Transverse colon (tissue), 4 donors: Measurements from ENCODE around the gene CDKAL1. TPM values are rescaled to one million over a fixed set of nuclear protein-coding genes. Genes with fewer than 3 reads are reported as not detected.

Experiments used
- DNase-seq: peaks from one replicate; pipeline ENCODE4 v3.0.0-alpha.2; 2019
- H3K27ac ChIP-seq, 4 donors: fragments of 200-600 bp; sonication (generic); 2 replicates each; pipeline ENCODE4 v1.5.1; 2016 to 2018; ENCODE audit warnings: inconsistent platforms in 4 of 4
- H3K27me3 ChIP-seq: fragments of 200-600 bp; sonication (generic); 2 replicates; pipeline ENCODE4 v1.5.1; 2017; ENCODE audit warnings: inconsistent platforms
- H3K36me3 ChIP-seq, 4 donors: fragments of 200-600 bp; sonication (generic); 2 replicates each; pipeline ENCODE4 v1.5.1; 2017 to 2019; ENCODE audit warnings: inconsistent platforms in 4 of 4
- H3K4me1 ChIP-seq, 4 donors: fragments of 200-600 bp; sonication (generic); 2 replicates each; pipeline ENCODE4 v1.5.1; 2017 to 2020; ENCODE audit warnings: inconsistent platforms in 4 of 4
- H3K4me3 ChIP-seq, 4 donors: fragments of 200-600 bp; sonication (generic); 1 replicate in 1 of 4; 2 replicates in 3 of 4; pipeline versions ENCODE4 v1.5.1 to v1.6.1; 2017 to 2019; ENCODE audit warnings: inconsistent platforms in 4 of 4
- H3K9me3 ChIP-seq, 2 donors: fragments of 200-600 bp; sonication (generic); 2 replicates each; pipeline ENCODE4 v1.5.1; 2017 to 2019; ENCODE audit warnings: inconsistent platforms in 2 of 2
- CTCF ChIP-seq, 5 experiments: fragments of 200-600 bp in 3 of 5; fragments of 450-650 bp in 2 of 5; sonication (generic) in 3 of 5; IDR thresholded peaks; 1 replicate in 2 of 5; 2 replicates in 3 of 5; pipeline ENCODE4 v1.5.1; 2016 to 2017; ENCODE audit warnings: antibody characterized with exemption in 5 of 5, inconsistent platforms in 3 of 5, mild to moderate bottlenecking in 2 of 5, moderate library complexity in 1 of 5
- EP300 ChIP-seq: sonication (generic); formaldehyde crosslinking; IDR thresholded peaks from one replicate; pipeline ENCODE4 v1.6.1; 2017; ENCODE audit warnings: antibody characterized with exemption, low read depth
- POLR2A ChIP-seq: fragments of 450-650 bp; IDR thresholded peaks from one replicate; pipeline ENCODE4 v1.6.1; 2016; ENCODE audit warnings: antibody characterized with exemption, mild to moderate bottlenecking, moderate library complexity
- POLR2AphosphoS5 ChIP-seq, 3 donors: sonication (generic); formaldehyde crosslinking; IDR thresholded peaks; one replicate each; pipeline ENCODE4 v1.6.1; 2016; ENCODE audit warnings: antibody characterized with exemption in 3 of 3
- WGBS, 2 donors: methylation state at CpG; one replicate each; pipeline ENCODE4 v1.1.5; 2018; ENCODE audit warnings: low coverage in 1 of 2; 5-methylcytosine and 5-hydroxymethylcytosine counted together
- in situ Hi-C, 4 donors: fragments of 200-750 bp; cut with MboI; loops; one replicate each; pipeline versions ENCODE4 v1.15.0 to v1.15.1; 2017; ENCODE audit warnings: low sequenced_read_pairs in 3 of 4, low pct_ligation_motif_present in 1 of 4, low pct_unique_long_range_greater_than_20kb in 1 of 4
- intact Hi-C: fragments of 100-400 bp; cut with DNase I; formaldehyde crosslinking; loops from one replicate; pipeline ENCODE4 v1.15.1; 2023; ENCODE audit warnings: low total_unique reads
- total RNA-seq, 4 donors: library from RNA; depleted of rRNA; stranded (reverse); fragments of >200 nt; gene quantifications; one replicate each; pipeline ENCODE4 v1.1.0, GENCODE V29; 2016

Gene CDKAL1
- total RNA-seq, 4 donors from 2014 or later = 4.8 to 21.7 (median 12.5) TPM

GRCh38 chr6:20985821-20986220 is 451.6 kb downstream of the CDKAL1 start:
- Histone ChIP-seq H3K4me1 (no peaks in the 10 kb centered on the region), H3K27ac (no peak overlapping the region), H3K27me3 (no peaks in the 10 kb centered on the region), H3K36me3 (no peaks in the 10 kb centered on the region), H3K4me3 (no peak overlapping the region), H3K9me3 (no peaks in the 10 kb centered on the region)
- intact Hi-C loops = no loop called here
- WGBS, 2 donors = 92 to 94% methylated on average over 1 of the region's 1 CpG
- no peak for DNase-seq
- TF ChIP-seq EP300 (no peak), POLR2AphosphoS5 (IDR thresholded peaks at IDR 0.05) (no peak), POLR2A (no peak), CTCF (IDR thresholded peaks at IDR 0.05) (no peak)
- in situ Hi-C loops = no loop called here

GRCh38 chr6:20991910-20992309 is 457.7 kb downstream of the CDKAL1 start:
- Histone ChIP-seq H3K4me3 (no peak overlapping the region), H3K9me3 (no peaks in the 10 kb centered on the region), H3K27me3 (no peaks in the 10 kb centered on the region), H3K27ac (no peak overlapping the region), H3K4me1 (no peaks in the 10 kb centered on the region), H3K36me3 (no peaks in the 10 kb centered on the region)
- no peak for DNase-seq
- intact Hi-C loops (no loop called here), in situ Hi-C loops (no loop called here)
- TF ChIP-seq EP300 (no peak), CTCF (IDR thresholded peaks at IDR 0.05) (no peak), POLR2AphosphoS5 (IDR thresholded peaks at IDR 0.05) (no peak), POLR2A (no peak)
- WGBS, 2 donors = 84 to 85% methylated on average over 2 of the region's 2 CpGs

GRCh38 chr6:20996099-20996498 is 461.8 kb downstream of the CDKAL1 start:
- H3K27ac ChIP-seq = no peak overlapping the region
- no peaks in the 10 kb centered on the region for H3K4me1 ChIP-seq
- no peaks in the 10 kb centered on the region for H3K36me3 ChIP-seq
- TF ChIP-seq POLR2AphosphoS5 (IDR thresholded peaks at IDR 0.05) = no peak
- TF ChIP-seq EP300 = no peak
- no peak for TF ChIP-seq POLR2A
- TF ChIP-seq CTCF (IDR thresholded peaks at IDR 0.05) = no peak
- H3K9me3 ChIP-seq = no peaks in the 10 kb centered on the region
- intact Hi-C loops (no loop called here), in situ Hi-C loops (no loop called here)
- H3K4me3 ChIP-seq = no peak overlapping the region
- 91 to 92% methylated on average over 3 to 4 of the region's 4 CpGs for WGBS, 2 donors
- H3K27me3 ChIP-seq = no peaks in the 10 kb centered on the region
- DNase-seq = no peak

- Histone ChIP-seq H3K36me3 (no peaks in the 10 kb centered on the region), H3K4me3 (no peak overlapping the region), H3K4me1 (no peaks in the 10 kb centered on the region), H3K9me3 (no peaks in the 10 kb centered on the region), H3K27ac (no peak overlapping the region), H3K27me3 (no peaks in the 10 kb centered on the region)
- 64% methylated on average over 3 of the region's 3 CpGs; no CpG with 5 or more reads in 1 of the 2 donors for WGBS, 2 donors
- intact Hi-C loops = no loop called here
- TF ChIP-seq CTCF (IDR thresholded peaks at IDR 0.05) = no peak
- no peak for TF ChIP-seq POLR2AphosphoS5 (IDR thresholded peaks at IDR 0.05)
- TF ChIP-seq EP300 = no peak
- TF ChIP-seq POLR2A = no peak
- DNase-seq = no peak
- in situ Hi-C loops = no loop called here
Measured at GRCh38 chr6:20997143-20997769, 463.0 kb downstream of the CDKAL1 start.
